GM13976 (cell line): Measurements from ENCODE around the gene CIRBP.

Experiments used
- DNase-seq: peaks from one replicate; pipeline ENCODE4 v3.0.0; 2012; ENCODE audit warnings: low spot score
- in situ Hi-C: fragments of 300-500 bp; cut with MboI; formaldehyde crosslinking; loops from one replicate; pipeline ENCODE4 v1.12.0; 2022; ENCODE audit warnings: low sequenced_read_pairs, mixed read lengths, inconsistent platforms; ENCODE audit not compliant: unreplicated experiment
- TF ChIP-seq, protein P1 (sequence below): IDR thresholded peaks from 2 replicates; pipeline ENCODE4 v1.5.1; 2012; ENCODE audit warnings: borderline replicate concordance, mild to moderate bottlenecking; ENCODE audit not compliant: insufficient read depth; ENCODE audit errors: extremely low read depth, missing control alignments, control extremely low read depth

CIRBP gene

DNA sequence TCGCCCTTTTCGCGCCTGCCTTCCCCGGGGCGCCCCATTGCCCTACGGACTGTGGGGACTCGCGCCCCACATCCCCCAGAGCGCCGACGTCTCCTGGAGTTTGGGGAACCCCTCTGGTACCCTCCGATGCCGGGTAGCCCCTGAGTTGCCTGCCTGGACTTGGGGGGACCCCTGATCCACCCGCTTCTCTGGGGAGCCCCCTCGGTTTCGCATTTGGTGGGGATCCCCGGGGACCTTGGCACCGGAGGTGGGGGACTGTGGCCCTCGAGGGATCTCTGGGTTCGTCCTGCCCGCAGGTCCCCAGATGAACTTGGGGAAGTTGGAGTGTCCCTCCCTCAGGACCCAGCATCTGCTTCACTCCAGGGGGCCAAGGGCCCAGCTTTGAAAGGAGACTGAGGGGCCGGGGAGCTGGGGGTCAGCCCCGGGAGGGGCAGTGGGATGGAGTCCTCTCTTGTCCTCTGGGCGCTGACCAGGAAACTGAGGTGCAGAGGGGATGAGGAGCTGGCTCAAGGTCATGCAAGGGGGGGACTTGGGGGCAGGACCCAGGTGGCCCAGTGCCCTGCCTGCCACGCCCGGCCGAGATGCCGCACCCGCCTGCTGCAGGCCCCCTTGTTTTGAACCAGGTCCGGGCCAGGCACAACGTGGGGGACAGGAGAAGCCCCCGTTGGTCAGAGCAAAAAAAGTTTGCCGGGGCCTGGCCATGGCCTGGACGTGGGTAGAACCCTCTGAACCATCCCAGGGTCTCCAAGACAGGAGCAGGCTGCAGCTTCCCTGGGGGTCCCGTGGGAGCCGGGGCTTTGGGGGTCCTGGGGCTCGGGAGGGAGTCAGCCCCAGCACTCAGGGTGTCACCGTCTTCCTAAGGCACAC lies 17.6 kb downstream of the CIRBP start:
- DNase-seq: no peak
- in situ Hi-C loops: no loop called here
- TF ChIP-seq, protein P1, sequence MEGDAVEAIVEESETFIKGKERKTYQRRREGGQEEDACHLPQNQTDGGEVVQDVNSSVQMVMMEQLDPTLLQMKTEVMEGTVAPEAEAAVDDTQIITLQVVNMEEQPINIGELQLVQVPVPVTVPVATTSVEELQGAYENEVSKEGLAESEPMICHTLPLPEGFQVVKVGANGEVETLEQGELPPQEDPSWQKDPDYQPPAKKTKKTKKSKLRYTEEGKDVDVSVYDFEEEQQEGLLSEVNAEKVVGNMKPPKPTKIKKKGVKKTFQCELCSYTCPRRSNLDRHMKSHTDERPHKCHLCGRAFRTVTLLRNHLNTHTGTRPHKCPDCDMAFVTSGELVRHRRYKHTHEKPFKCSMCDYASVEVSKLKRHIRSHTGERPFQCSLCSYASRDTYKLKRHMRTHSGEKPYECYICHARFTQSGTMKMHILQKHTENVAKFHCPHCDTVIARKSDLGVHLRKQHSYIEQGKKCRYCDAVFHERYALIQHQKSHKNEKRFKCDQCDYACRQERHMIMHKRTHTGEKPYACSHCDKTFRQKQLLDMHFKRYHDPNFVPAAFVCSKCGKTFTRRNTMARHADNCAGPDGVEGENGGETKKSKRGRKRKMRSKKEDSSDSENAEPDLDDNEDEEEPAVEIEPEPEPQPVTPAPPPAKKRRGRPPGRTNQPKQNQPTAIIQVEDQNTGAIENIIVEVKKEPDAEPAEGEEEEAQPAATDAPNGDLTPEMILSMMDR: no peak

DNA sequence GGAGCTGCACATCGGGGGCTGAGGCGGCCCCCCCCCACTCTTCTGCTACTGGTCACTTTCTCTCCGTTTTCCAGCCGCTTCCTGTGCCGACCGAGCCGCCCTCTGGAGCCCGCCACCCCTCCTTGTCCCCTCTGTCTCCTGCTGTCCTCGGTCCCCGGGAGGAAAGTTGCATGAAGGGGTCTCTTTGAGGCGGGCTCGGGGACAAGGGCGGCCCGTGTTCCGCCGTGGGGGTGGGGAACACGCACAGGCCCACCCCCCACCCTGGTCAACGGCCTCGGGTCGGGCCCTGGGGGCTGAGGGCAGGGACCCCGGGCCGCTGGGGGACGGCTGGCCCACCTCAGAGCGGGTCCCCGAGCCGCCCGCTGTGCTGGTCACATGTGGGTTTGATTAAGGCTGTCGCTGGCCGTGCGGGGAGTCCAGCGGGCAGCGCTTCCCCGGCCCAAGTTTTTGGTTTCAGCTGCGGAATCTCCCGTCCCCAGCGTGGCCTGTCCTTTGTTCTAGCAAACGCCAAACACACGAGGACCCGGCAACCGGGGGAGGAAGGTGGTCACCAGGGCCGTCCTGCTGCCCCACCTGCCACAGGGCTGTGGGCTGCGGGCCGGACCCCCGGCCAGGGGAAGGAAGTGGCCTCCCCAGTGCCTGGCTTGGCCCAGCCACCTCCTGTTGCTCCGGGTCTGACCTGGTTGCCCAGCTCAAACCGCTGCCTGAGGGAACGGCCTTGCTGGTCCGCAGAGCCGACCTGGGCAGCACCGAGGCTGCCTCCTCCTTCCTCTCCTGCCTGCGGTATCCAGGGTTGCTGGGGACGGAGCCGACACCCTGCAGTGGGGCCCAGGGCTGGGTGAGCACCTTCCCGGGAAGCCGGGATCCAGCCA lies 18.5 kb downstream of the CIRBP start:
- no peak for DNase-seq
- in situ Hi-C loops: no loop called here

DNA sequence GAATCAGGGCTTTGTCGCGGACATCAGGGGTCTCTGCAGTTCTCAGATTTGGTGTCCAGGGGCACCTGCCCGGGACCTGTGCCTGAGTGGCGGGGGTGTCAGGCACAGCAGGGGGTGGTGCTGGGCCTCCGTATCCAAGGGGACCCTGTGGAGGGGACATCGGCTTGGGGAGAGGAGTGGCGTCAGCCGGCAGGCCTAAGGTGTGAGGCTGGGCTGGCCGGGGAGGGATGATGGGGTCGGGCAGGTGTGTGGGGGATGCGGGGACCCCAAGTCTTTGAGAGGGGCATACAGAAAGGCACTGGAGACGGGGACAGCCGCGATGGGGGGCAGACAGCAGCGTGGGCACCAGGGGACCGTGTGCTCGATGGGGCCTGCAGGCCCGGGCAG lies 19.1 kb downstream of the CIRBP start:
- in situ Hi-C loops: no loop called here
- TF ChIP-seq, protein P1: no peak
- DNase-seq: no peak

More for the DNA sequence above, 18.5 kb downstream of the CIRBP start:
- TF ChIP-seq, protein P1: no peak

DNA sequence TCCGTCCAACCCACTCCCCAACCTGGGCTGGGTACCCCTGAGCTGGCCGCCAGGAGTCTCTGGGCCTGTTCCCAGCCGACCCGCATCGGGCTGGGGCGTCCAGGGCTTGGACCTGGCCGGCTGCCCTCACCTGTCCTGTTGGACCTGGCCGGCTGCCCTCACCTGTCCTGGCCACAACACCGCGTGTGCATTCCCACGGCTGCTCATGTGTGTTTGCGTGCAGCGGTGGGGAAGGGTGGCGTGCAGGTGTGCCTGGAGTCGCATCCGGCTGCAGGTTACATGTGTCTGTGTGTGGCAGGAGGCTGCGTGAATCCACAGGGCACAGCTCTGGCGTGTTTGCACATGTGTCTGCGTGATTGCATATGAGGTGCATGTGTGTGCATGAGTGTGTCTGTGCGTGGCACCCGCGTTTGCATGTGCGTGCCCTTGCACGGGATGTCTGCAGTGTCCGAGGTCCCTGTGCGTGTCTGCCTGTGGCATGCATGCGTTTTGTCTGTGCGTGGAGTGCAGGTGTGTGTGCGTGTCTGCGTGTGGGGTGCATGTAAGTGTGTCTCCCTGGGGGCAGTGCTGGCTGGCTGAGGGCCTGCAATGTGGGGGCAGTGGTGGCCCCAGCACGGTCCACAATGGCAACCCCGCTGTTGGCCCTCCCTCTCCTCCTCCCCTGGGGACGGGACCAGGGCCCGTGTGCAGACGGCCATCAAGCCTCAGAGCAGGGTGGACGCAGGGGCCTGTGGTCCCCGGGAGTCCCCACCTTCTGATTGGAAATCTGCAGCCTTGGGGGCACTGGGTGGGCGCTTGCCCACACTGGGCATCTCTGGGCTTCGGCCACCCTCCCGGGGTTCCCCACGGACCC lies 19.9 kb downstream of the CIRBP start:
- in situ Hi-C loops: no loop called here
- no peak for DNase-seq
- TF ChIP-seq, protein P1: no peak

DNA sequence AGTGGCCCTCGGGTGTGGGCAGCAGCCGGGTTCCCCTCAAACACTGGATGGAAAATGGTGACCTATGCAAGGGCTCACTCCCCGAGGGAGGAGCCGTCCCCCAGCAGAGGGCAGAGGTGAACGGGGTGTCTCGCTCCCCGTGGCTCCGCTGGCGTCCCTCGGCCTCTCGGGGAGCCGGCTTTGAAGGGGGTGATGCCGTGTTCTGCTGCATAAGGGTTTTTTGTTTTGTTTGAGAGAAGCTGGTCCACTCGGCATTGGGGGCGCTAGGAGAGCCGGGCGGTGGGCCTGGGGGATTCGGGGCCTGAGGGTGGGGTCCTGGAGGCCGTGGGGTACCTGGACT lies 20.5 kb downstream of the CIRBP start:
- no peak for DNase-seq
- TF ChIP-seq, protein P1: no peak
- in situ Hi-C loops: no loop called here

DNA sequence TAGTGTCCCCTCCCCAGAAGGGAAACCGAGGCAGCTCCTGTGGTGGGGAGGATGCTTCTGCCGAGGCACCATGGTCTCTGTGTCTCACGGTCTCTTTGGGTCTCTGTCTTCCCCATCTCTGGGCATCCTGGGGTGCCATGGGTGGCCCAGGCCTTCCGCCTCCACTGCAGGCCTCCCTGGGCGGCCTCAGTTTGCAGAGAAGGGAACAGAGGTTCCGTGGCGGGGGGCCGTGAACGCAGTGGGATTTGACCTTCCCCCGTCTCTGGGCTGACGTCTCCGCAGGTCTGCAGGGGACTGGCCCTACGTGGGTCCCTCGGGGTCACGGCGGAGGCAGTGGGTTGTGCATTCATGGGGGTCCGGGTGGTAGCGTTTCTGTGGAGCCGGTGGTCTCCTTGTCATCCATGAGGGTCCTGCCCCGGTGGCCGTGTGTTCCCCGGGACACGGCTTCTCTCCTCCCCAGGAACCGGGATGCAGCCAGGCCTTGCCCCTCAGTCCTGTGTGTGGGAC lies 21.1 kb downstream of the CIRBP start:
- DNase-seq: no peak
- TF ChIP-seq, protein P1: no peak
- in situ Hi-C loops: no loop called here
